Posterior vena cava (tissue), 2 donors: ENCODE results near the gene BCAS1. TPM values are rescaled to one million over a fixed set of nuclear protein-coding genes. Genes with fewer than 3 reads are reported as not detected.

Source experiments
- microRNA-seq, 2 donors: library from miRNA; unstranded; fragments of <30 nt; microRNA quantifications; one replicate each; pipeline ENCODE4 v1.2.0, GENCODE V29; 2020 to 2021; ENCODE audit warnings: borderline microRNAs expressed in 2 of 2
- total RNA-seq, 2 donors: library from RNA; stranded (reverse); fragmentation: NEBNext Ultra II Directional; extraction: Animal tissue kit (Norgen Biotek cat#: 25700); gene quantifications; one replicate each; pipeline ENCODE4 v1.2.1, GENCODE V29; 2021
- donor health status: DM: yes; HTN: yes; CAD: no.
- donor health status: DM: yes; HTN: yes; CAD: no.

Gene BCAS1
- total RNA-seq, 2 donors from 2014 or later: 0.86 to 1.8 TPM

Small RNA genes within 50 kb of the gene (microRNA-seq; reads per million reads assigned to microRNA genes)
- 0 reads per million in 2 donors for gene MIR4756

Other genes with a start within 250 kb of the BCAS1 start
- gene CYP24A1, start 103.4 kb upstream of the BCAS1 start, total RNA-seq: not detected
- 10 to 100 TPM; 27.7 to 40.0 TPM for gene PFDN4, start 137.5 kb upstream of the BCAS1 start, total RNA-seq